GM15510 (cell line): Measurements from ENCODE around the gene TMA7B.

Source experiments
- POLR2A ChIP-seq: IDR thresholded peaks from 3 replicates; pipeline ENCODE4 v1.6.1; 2011; ENCODE audit warnings: borderline replicate concordance; ENCODE audit not compliant: insufficient read length; ENCODE audit errors: extremely low read depth

Gene TMA7B

GRCh38 chr22:39980596-39980995 is 20.4 kb downstream of the TMA7B start:
- no peak for TF ChIP-seq POLR2A

- TF ChIP-seq POLR2A, result no peak
These were observed 23.1 kb downstream of the TMA7B start for GRCh38 chr22:39983346-39983745.

- no peak for TF ChIP-seq POLR2A
These were observed 23.8 kb downstream of the TMA7B start for GRCh38 chr22:39984006-39984405.

GRCh38 chr22:39984746-39985145 is 24.5 kb downstream of the TMA7B start:
- no peak for TF ChIP-seq POLR2A

- no peak for TF ChIP-seq POLR2A
These were observed 25.3 kb downstream of the TMA7B start for GRCh38 chr22:39985383-39986035.

- TF ChIP-seq POLR2A, result no peak
These were observed 28.4 kb downstream of the TMA7B start for GRCh38 chr22:39988386-39989114.

- TF ChIP-seq POLR2A, result no peak
These were observed 29.4 kb downstream of the TMA7B start for GRCh38 chr22:39989633-39990032.

GRCh38 chr22:39990686-39991085 is 30.5 kb downstream of the TMA7B start:
- TF ChIP-seq POLR2A, result no peak

- no peak for TF ChIP-seq POLR2A
These were observed 31.1 kb downstream of the TMA7B start for GRCh38 chr22:39991159-39991860.

GRCh38 chr22:39992088-39992826 is 32.1 kb downstream of the TMA7B start:
- no peak for TF ChIP-seq POLR2A

- no peak for TF ChIP-seq POLR2A
These were observed 33.9 kb downstream of the TMA7B start for GRCh38 chr22:39994041-39994565.

GRCh38 chr22:39994566-39995392 is 34.6 kb downstream of the TMA7B start, which contains the start of gene FAM83F:
FAM83F (plus strand) TSS chr22:39994954; CDS start chr22:39995043, 89 bp downstream.
- no peak for TF ChIP-seq POLR2A

- TF ChIP-seq POLR2A, result no peak
These were observed 35.4 kb downstream of the TMA7B start for GRCh38 chr22:39995393-39996252.
